HEK293 (cell line): Measurements from ENCODE around the gene PNPLA2.

Source experiments
- BCL11A ChIP-seq: fragments of 450-650 bp; formaldehyde crosslinking; IDR thresholded peaks from 2 replicates; pipeline ENCODE4 v1.5.1; 2016; ENCODE audit warnings: low read depth, missing biosample characterization, missing genetic modification characterization
- FEZF1 ChIP-seq: fragments of 450-650 bp; formaldehyde crosslinking; IDR thresholded peaks from 2 replicates; pipeline ENCODE4 v1.5.1; 2016; ENCODE audit warnings: missing biosample characterization, missing genetic modification characterization
- GLI2 ChIP-seq: fragments of 450-650 bp; formaldehyde crosslinking; IDR thresholded peaks from 2 replicates; pipeline ENCODE4; 2017; ENCODE audit warnings: missing biosample characterization, missing genetic modification characterization, low read depth, borderline replicate concordance
- HOXC10 ChIP-seq: sonication (generic); formaldehyde crosslinking; IDR thresholded peaks from 2 replicates; pipeline ENCODE4 v1.8.1; 2023; ENCODE audit warnings: mild to moderate bottlenecking, missing genetic modification reagents
- IKZF3 ChIP-seq: fragments of 450-650 bp; IDR thresholded peaks from 2 replicates; pipeline ENCODE4 v1.5.0; 2018; ENCODE audit warnings: missing biosample characterization, mild to moderate bottlenecking, missing genetic modification characterization, moderate library complexity
- INSM2 ChIP-seq: fragments of 450-650 bp; formaldehyde crosslinking; IDR thresholded peaks from 2 replicates; pipeline ENCODE4 v1.5.1; 2016; ENCODE audit warnings: missing biosample characterization, missing genetic modification characterization
- MEIS1 ChIP-seq: sonication (generic); formaldehyde crosslinking; IDR thresholded peaks from 2 replicates; pipeline ENCODE4 v1.8.1; 2022; ENCODE audit warnings: missing genetic modification reagents, mild to moderate bottlenecking, borderline replicate concordance
- RBAK ChIP-seq: fragments of 450-650 bp; formaldehyde crosslinking; IDR thresholded peaks from 2 replicates; pipeline ENCODE4 v1.5.1; 2016; ENCODE audit warnings: missing biosample characterization, missing genetic modification characterization
- SP2 ChIP-seq: fragments of 450-650 bp; formaldehyde crosslinking; IDR thresholded peaks from 2 replicates; pipeline ENCODE4 v1.5.1; 2016; ENCODE audit warnings: missing biosample characterization, missing genetic modification characterization
- SP7 ChIP-seq: fragments of 450-650 bp; formaldehyde crosslinking; IDR thresholded peaks from 2 replicates; pipeline ENCODE4 v1.5.1; 2016; ENCODE audit warnings: missing biosample characterization, missing genetic modification characterization
- ZBTB6 ChIP-seq: fragments of 450-650 bp; formaldehyde crosslinking; IDR thresholded peaks from 2 replicates; pipeline ENCODE4 v1.5.1; 2017; ENCODE audit warnings: missing biosample characterization, missing genetic modification characterization
- ZBTB8A ChIP-seq: fragments of 450-650 bp; formaldehyde crosslinking; IDR thresholded peaks from 2 replicates; pipeline ENCODE4 v1.5.1; 2016; ENCODE audit warnings: missing biosample characterization, missing genetic modification characterization
- ZIC2 ChIP-seq: fragments of 450-650 bp; formaldehyde crosslinking; IDR thresholded peaks from 2 replicates; pipeline ENCODE4 v1.5.1; 2016; ENCODE audit warnings: missing biosample characterization, missing genetic modification characterization
- ZNF132 ChIP-seq: fragments of 450-650 bp; formaldehyde crosslinking; IDR thresholded peaks from 2 replicates; pipeline ENCODE4 v1.5.1; 2017; ENCODE audit warnings: missing biosample characterization, missing genetic modification characterization, borderline replicate concordance
- ZNF148 ChIP-seq: fragments of 450-650 bp; formaldehyde crosslinking; IDR thresholded peaks from 2 replicates; pipeline ENCODE4 v1.5.0; 2017; ENCODE audit warnings: missing biosample characterization, missing genetic modification characterization, borderline replicate concordance
- ZNF2 ChIP-seq: fragments of 450-650 bp; formaldehyde crosslinking; IDR thresholded peaks from 2 replicates; pipeline ENCODE4 v1.5.1; 2016; ENCODE audit warnings: missing biosample characterization, missing genetic modification characterization
- ZNF202 ChIP-seq: fragments of 450-650 bp; formaldehyde crosslinking; IDR thresholded peaks from 2 replicates; pipeline ENCODE4 v1.5.1; 2016; ENCODE audit warnings: missing biosample characterization, missing genetic modification characterization, borderline replicate concordance
- ZNF211 ChIP-seq: fragments of 450-650 bp; formaldehyde crosslinking; IDR thresholded peaks from 2 replicates; pipeline ENCODE4 v1.5.1; 2016; ENCODE audit warnings: low read depth, missing biosample characterization, missing genetic modification characterization
- ZNF221 ChIP-seq: fragments of 450-650 bp; formaldehyde crosslinking; IDR thresholded peaks from 2 replicates; pipeline ENCODE4 v1.5.1; 2017; ENCODE audit warnings: missing biosample characterization, missing genetic modification characterization, borderline replicate concordance
- ZNF280C ChIP-seq: fragments of 450-650 bp; formaldehyde crosslinking; IDR thresholded peaks from 2 replicates; pipeline ENCODE4 v1.5.1; 2016; ENCODE audit warnings: missing biosample characterization, missing genetic modification characterization
- ZNF335 ChIP-seq: fragments of 450-650 bp; formaldehyde crosslinking; conservative IDR thresholded peaks from 2 replicates; pipeline ENCODE4 v1.5.1; 2016; ENCODE audit warnings: missing biosample characterization, missing genetic modification characterization
- ZNF513 ChIP-seq: fragments of 450-650 bp; IDR thresholded peaks from 2 replicates; pipeline ENCODE4 v1.5.1; 2018; ENCODE audit warnings: missing biosample characterization, missing genetic modification characterization
- ZNF518A ChIP-seq: fragments of 450-650 bp; formaldehyde crosslinking; conservative IDR thresholded peaks from 2 replicates; pipeline ENCODE4 v1.5.1; 2016; ENCODE audit warnings: low read depth, missing biosample characterization, missing genetic modification characterization
- ZNF530 ChIP-seq: fragments of 450-650 bp; formaldehyde crosslinking; IDR thresholded peaks from 2 replicates; pipeline ENCODE4 v1.5.1; 2016; ENCODE audit warnings: low read depth, missing biosample characterization, missing genetic modification characterization
- ZNF626 ChIP-seq: fragments of 450-650 bp; sonication (Bioruptor Pico); formaldehyde crosslinking; IDR thresholded peaks from 2 replicates; pipeline ENCODE4 v1.5.1; 2018; ENCODE audit warnings: missing biosample characterization, missing genetic modification characterization, inconsistent platforms
- ZNF664 ChIP-seq: fragments of 450-650 bp; formaldehyde crosslinking; IDR thresholded peaks from 2 replicates; pipeline ENCODE4 v1.5.1; 2016; ENCODE audit warnings: missing biosample characterization, missing genetic modification characterization
- ZNF837 ChIP-seq: fragments of 450-650 bp; formaldehyde crosslinking; IDR thresholded peaks from 2 replicates; pipeline ENCODE4 v1.5.1; 2016; ENCODE audit warnings: missing biosample characterization, missing genetic modification characterization

The PNPLA2 gene

GRCh38 chr11:833849-834311 is 15.2 kb downstream of the PNPLA2 start (continued):
- TF ChIP-seq RBAK (tag by site-specific recombination) = no peak
- no peak for TF ChIP-seq ZNF132 (tag by site-specific recombination)
- no peak for TF ChIP-seq IKZF3 (tag by site-specific recombination)
- no peak for TF ChIP-seq FEZF1
- TF ChIP-seq ZNF148 (tag by site-specific recombination) = no peak
- TF ChIP-seq ZNF626 = no peak
- TF ChIP-seq MEIS1 (CRISPR knock-in tag) = no peak
- TF ChIP-seq ZBTB6 (tag by site-specific recombination) = no peak
- no peak for TF ChIP-seq ZNF280C (tag by site-specific recombination)
- TF ChIP-seq ZNF513 (tag by site-specific recombination) = no peak
- no peak for TF ChIP-seq GLI2 (tag by site-specific recombination)
- no peak for TF ChIP-seq ZNF664
- peak; percentile 39; the same call in 1 of the 2 replicates for TF ChIP-seq SP7
- TF ChIP-seq ZNF335 (tag by site-specific recombination) = no peak
- no peak for TF ChIP-seq INSM2 (tag by site-specific recombination)
- TF ChIP-seq BCL11A (tag by site-specific recombination) = 0 out of 2 replicates have a peak, but pooled peaks have one; percentile 5
- TF ChIP-seq SP2 (tag by site-specific recombination) = no peak
- TF ChIP-seq ZNF2 (tag by site-specific recombination) = 0 out of 2 replicates have a peak, but pooled peaks have one; percentile 22
- no peak for TF ChIP-seq ZNF211
- TF ChIP-seq ZIC2 = no peak
- TF ChIP-seq HOXC10 (CRISPR knock-in tag) = no peak
- no peak for TF ChIP-seq ZNF518A (tag by site-specific recombination)
- TF ChIP-seq ZNF221 (tag by site-specific recombination) = no peak
- no peak for TF ChIP-seq ZNF837 (tag by site-specific recombination)
- TF ChIP-seq ZNF530 (tag by site-specific recombination) = no peak
- no peak for TF ChIP-seq ZBTB8A (tag by site-specific recombination)
- no peak for TF ChIP-seq ZNF202 (tag by site-specific recombination)
